ENCODE measurements around the gene GABARAP. TPM values are rescaled to one million over a fixed set of nuclear protein-coding genes. Genes with fewer than 3 reads are reported as not detected.

GABARAP gene
- polyA plus RNA-seq, 1 donor, result 724 TPM

- no CpG with 5 or more reads among the region's 9 CpGs for WGBS (ENCODE audit: insufficient coverage, low lambda C conversion rate)
- H3K27me3 ChIP-seq (ENCODE audit: control insufficient read depth, insufficient read depth, low read length), result no peaks in the 10 kb centered on the region
- peak overlapping the region; percentile 95 for H3K4me3 ChIP-seq (ENCODE audit: low read length)
- peak overlapping the region; percentile 96 for H3K27ac ChIP-seq (ENCODE audit: low read length)
- H3K36me3 ChIP-seq (ENCODE audit: control insufficient read depth, insufficient read depth, low read length), result peaks cover 43% of the 10 kb centered on the region
- H3K9me3 ChIP-seq (ENCODE audit: control insufficient read depth, low read depth, low read length), result peaks cover 2% of the 10 kb centered on the region
- DNase-seq, result no peak
- peaks cover 26% of the 10 kb centered on the region for H3K4me1 ChIP-seq (ENCODE audit: control insufficient read depth, insufficient read depth, low read length)
Measured at GRCh38 chr17:7233701-7234082, 8.6 kb downstream of the GABARAP start.

- Histone ChIP-seq H3K27me3 (ENCODE audit: control insufficient read depth, insufficient read depth, low read length) (no peaks in the 10 kb centered on the region), H3K9me3 (ENCODE audit: control insufficient read depth, low read depth, low read length) (peaks cover 2% of the 10 kb centered on the region), H3K36me3 (ENCODE audit: control insufficient read depth, insufficient read depth, low read length) (peaks cover 56% of the 10 kb centered on the region), H3K4me3 (ENCODE audit: low read length) (peak overlapping the region; percentile 95), H3K27ac (ENCODE audit: low read length) (no peak overlapping the region), H3K4me1 (ENCODE audit: control insufficient read depth, insufficient read depth, low read length) (peaks cover 21% of the 10 kb centered on the region)
- WGBS (ENCODE audit: insufficient coverage, low lambda C conversion rate), result no CpG with 5 or more reads among the region's 5 CpGs
- no peak for DNase-seq
Measured at GRCh38 chr17:7232114-7232513, 10.1 kb downstream of the GABARAP start.

- WGBS (ENCODE audit: insufficient coverage, low lambda C conversion rate), result no CpG with 5 or more reads among the region's 19 CpGs
- peaks cover 61% of the 10 kb centered on the region for H3K36me3 ChIP-seq (ENCODE audit: control insufficient read depth, insufficient read depth, low read length)
Measured at GRCh38 chr17:7229504-7229903, 12.7 kb downstream of the GABARAP start.

GRCh38 chr17:7228920-7229319 is 13.3 kb downstream of the GABARAP start:
- H3K36me3 ChIP-seq (ENCODE audit: control insufficient read depth, insufficient read depth, low read length), result peaks cover 67% of the 10 kb centered on the region
- no CpG with 5 or more reads among the region's 14 CpGs for WGBS (ENCODE audit: insufficient coverage, low lambda C conversion rate)
- H3K4me1 ChIP-seq (ENCODE audit: control insufficient read depth, insufficient read depth, low read length), result peaks cover 7% of the 10 kb centered on the region
- no peak overlapping the region for H3K4me3 ChIP-seq (ENCODE audit: low read length)
- DNase-seq, result no peak
- H3K27me3 ChIP-seq (ENCODE audit: control insufficient read depth, insufficient read depth, low read length), result no peaks in the 10 kb centered on the region
- H3K9me3 ChIP-seq (ENCODE audit: control insufficient read depth, low read depth, low read length), result peaks cover 2% of the 10 kb centered on the region
- H3K27ac ChIP-seq (ENCODE audit: low read length), result no peak overlapping the region

More at GRCh38 chr17:7229504-7229903, 12.7 kb downstream of the GABARAP start:
- Histone ChIP-seq H3K27me3 (ENCODE audit: control insufficient read depth, insufficient read depth, low read length) (no peaks in the 10 kb centered on the region), H3K4me1 (ENCODE audit: control insufficient read depth, insufficient read depth, low read length) (peaks cover 7% of the 10 kb centered on the region), H3K27ac (ENCODE audit: low read length) (no peak overlapping the region), H3K4me3 (ENCODE audit: low read length) (no peak overlapping the region), H3K9me3 (ENCODE audit: control insufficient read depth, low read depth, low read length) (peaks cover 2% of the 10 kb centered on the region)
- no peak for DNase-seq

GRCh38 chr17:7226721-7227710 is 15.2 kb downstream of the GABARAP start:
- no peak for DNase-seq
- peaks cover 86% of the 10 kb centered on the region for H3K36me3 ChIP-seq (ENCODE audit: control insufficient read depth, insufficient read depth, low read length)
- peaks cover under 1% of the 10 kb centered on the region for H3K4me1 ChIP-seq (ENCODE audit: control insufficient read depth, insufficient read depth, low read length)
- H3K27ac ChIP-seq (ENCODE audit: low read length), result no peak overlapping the region
- no peak overlapping the region for H3K4me3 ChIP-seq (ENCODE audit: low read length)
- H3K27me3 ChIP-seq (ENCODE audit: control insufficient read depth, insufficient read depth, low read length), result no peaks in the 10 kb centered on the region
- WGBS (ENCODE audit: insufficient coverage, low lambda C conversion rate), result no CpG with 5 or more reads among the region's 31 CpGs
- H3K9me3 ChIP-seq (ENCODE audit: control insufficient read depth, low read depth, low read length), result peaks cover 2% of the 10 kb centered on the region

- Histone ChIP-seq H3K9me3 (ENCODE audit: control insufficient read depth, low read depth, low read length) (peaks cover 2% of the 10 kb centered on the region), H3K4me3 (ENCODE audit: low read length) (no peak overlapping the region), H3K36me3 (ENCODE audit: control insufficient read depth, insufficient read depth, low read length) (peaks cover 97% of the 10 kb centered on the region), H3K27me3 (ENCODE audit: control insufficient read depth, insufficient read depth, low read length) (no peaks in the 10 kb centered on the region), H3K27ac (ENCODE audit: low read length) (no peak overlapping the region), H3K4me1 (ENCODE audit: control insufficient read depth, insufficient read depth, low read length) (peaks cover 12% of the 10 kb centered on the region)
- no peak for DNase-seq
- no CpG with 5 or more reads among the region's 21 CpGs for WGBS (ENCODE audit: insufficient coverage, low lambda C conversion rate)
Measured at GRCh38 chr17:7225711-7226331, 16.4 kb downstream of the GABARAP start.

- Histone ChIP-seq H3K9me3 (ENCODE audit: control insufficient read depth, low read depth, low read length) (peaks cover 2% of the 10 kb centered on the region), H3K27ac (ENCODE audit: low read length) (no peak overlapping the region), H3K27me3 (ENCODE audit: control insufficient read depth, insufficient read depth, low read length) (no peaks in the 10 kb centered on the region), H3K36me3 (ENCODE audit: control insufficient read depth, insufficient read depth, low read length) (peaks cover 87% of the 10 kb centered on the region), H3K4me1 (ENCODE audit: control insufficient read depth, insufficient read depth, low read length) (peaks cover 15% of the 10 kb centered on the region), H3K4me3 (ENCODE audit: low read length) (no peak overlapping the region)
- DNase-seq, result no peak
- WGBS (ENCODE audit: insufficient coverage, low lambda C conversion rate), result no CpG with 5 or more reads among the region's 15 CpGs
Measured at GRCh38 chr17:7224661-7225111, 17.6 kb downstream of the GABARAP start.

GRCh38 chr17:7224110-7224509 is 18.1 kb downstream of the GABARAP start:
- peaks cover 2% of the 10 kb centered on the region for H3K9me3 ChIP-seq (ENCODE audit: control insufficient read depth, low read depth, low read length)
- no CpG with 5 or more reads among the region's 10 CpGs for WGBS (ENCODE audit: insufficient coverage, low lambda C conversion rate)
- H3K4me1 ChIP-seq (ENCODE audit: control insufficient read depth, insufficient read depth, low read length), result peaks cover 17% of the 10 kb centered on the region
- no peaks in the 10 kb centered on the region for H3K27me3 ChIP-seq (ENCODE audit: control insufficient read depth, insufficient read depth, low read length)
- no peak for DNase-seq
- H3K4me3 ChIP-seq (ENCODE audit: low read length), result no peak overlapping the region
- H3K27ac ChIP-seq (ENCODE audit: low read length), result no peak overlapping the region
- H3K36me3 ChIP-seq (ENCODE audit: control insufficient read depth, insufficient read depth, low read length), result peaks cover 81% of the 10 kb centered on the region

- Histone ChIP-seq H3K27ac (ENCODE audit: low read length) (no peak overlapping the region), H3K4me1 (ENCODE audit: control insufficient read depth, insufficient read depth, low read length) (peaks cover 20% of the 10 kb centered on the region)
- whole genome bisulfite sequencing (ENCODE audit: insufficient coverage, low lambda C conversion rate), result no CpG with 5 or more reads among the region's 4 CpGs
Measured at GRCh38 chr17:7223375-7223774, 18.9 kb downstream of the GABARAP start.

GRCh38 chr17:7222972-7223292 is 19.3 kb downstream of the GABARAP start:
- H3K4me3 ChIP-seq (ENCODE audit: low read length), result no peak overlapping the region
- peaks cover 69% of the 10 kb centered on the region for H3K36me3 ChIP-seq (ENCODE audit: control insufficient read depth, insufficient read depth, low read length)
- DNase-seq, result no peak
- H3K27ac ChIP-seq (ENCODE audit: low read length), result no peak overlapping the region
- no CpG with 5 or more reads among the region's 7 CpGs for WGBS (ENCODE audit: insufficient coverage, low lambda C conversion rate)
- H3K9me3 ChIP-seq (ENCODE audit: control insufficient read depth, low read depth, low read length), result no peaks in the 10 kb centered on the region
- peaks cover 25% of the 10 kb centered on the region for H3K4me1 ChIP-seq (ENCODE audit: control insufficient read depth, insufficient read depth, low read length)
- H3K27me3 ChIP-seq (ENCODE audit: control insufficient read depth, insufficient read depth, low read length), result peaks cover 3% of the 10 kb centered on the region

More at GRCh38 chr17:7223375-7223774, 18.9 kb downstream of the GABARAP start:
- Histone ChIP-seq H3K27me3 (ENCODE audit: control insufficient read depth, insufficient read depth, low read length) (no peaks in the 10 kb centered on the region), H3K36me3 (ENCODE audit: control insufficient read depth, insufficient read depth, low read length) (peaks cover 74% of the 10 kb centered on the region), H3K9me3 (ENCODE audit: control insufficient read depth, low read depth, low read length) (no peaks in the 10 kb centered on the region), H3K4me3 (ENCODE audit: low read length) (no peak overlapping the region)
- no peak for DNase-seq
